Thoracic aorta (tissue), 2 donors: ENCODE results near the gene EFCAB8. TPM values are rescaled to one million over a fixed set of nuclear protein-coding genes. Genes with fewer than 3 reads are reported as not detected.

Source experiments
- ATAC-seq: fragments of 150-250 bp; one replicate; pipeline ENCODE4 v1.8.0; 2017; ENCODE audit warnings: low read depth; ENCODE audit not compliant: insufficient number of reproducible peaks, low FRiP score
- DNase-seq: peaks from one replicate; pipeline ENCODE4 v3.0.0-alpha.2; 2020; ENCODE audit warnings: low spot score
- H3K27ac ChIP-seq, 2 donors: fragments of 200-600 bp; sonication (generic); 1 replicate in 1 of 2; 2 replicates in 1 of 2; pipeline ENCODE4 v1.5.1; 2016; ENCODE audit warnings: mild to moderate bottlenecking in 2 of 2, moderate library complexity in 2 of 2
- H3K27me3 ChIP-seq: fragments of 200-600 bp; sonication (generic); replicated peaks from 2 replicates; pipeline ENCODE4 v1.6.0; 2016; ENCODE audit warnings: mild to moderate bottlenecking; ENCODE audit not compliant: insufficient read depth
- H3K36me3 ChIP-seq: fragments of 200-600 bp; sonication (generic); one replicate; pipeline ENCODE4 v1.5.1; 2016
- H3K4me1 ChIP-seq, 2 donors: fragments of 200-600 bp; sonication (generic); 1 replicate in 1 of 2; 2 replicates in 1 of 2; pipeline versions ENCODE4 v1.5.1 to v1.6.0; 2016; ENCODE audit warnings: low read depth in 2 of 2, mild to moderate bottlenecking in 1 of 2; ENCODE audit not compliant: control insufficient read depth in 1 of 2
- H3K4me3 ChIP-seq: fragments of 200-600 bp; sonication (generic); 2 replicates; pipeline ENCODE4 v1.5.1; 2016; ENCODE audit warnings: mild to moderate bottlenecking
- H3K9me3 ChIP-seq: fragments of 200-600 bp; sonication (generic); 2 replicates; pipeline ENCODE4 v1.5.1; 2016
- CTCF ChIP-seq: fragments of 200-600 bp; sonication (generic); IDR thresholded peaks from one replicate; pipeline ENCODE4 v1.5.1; 2019; ENCODE audit warnings: antibody characterized with exemption
- total RNA-seq, 2 donors: library from RNA; depleted of rRNA; stranded (reverse); fragments of >200 nt; gene quantifications; one replicate each; pipeline versions ENCODE4 v1.1.0 to v1.2.3, GENCODE V29; 2016

Gene EFCAB8
- total RNA-seq, 2 donors from 2014 or later: 1.5 to 2.9 TPM

- Histone ChIP-seq H3K4me1 (no peaks in the 10 kb centered on the region), H3K9me3 (no peaks in the 10 kb centered on the region), H3K27ac (no peak overlapping the region), H3K4me3 (no peak overlapping the region), H3K27me3 (no peaks in the 10 kb centered on the region), H3K36me3 (no peaks in the 10 kb centered on the region)
- no peak for DNase-seq
- no peak for ATAC-seq
- no peak for TF ChIP-seq CTCF
Observed at GRCh38 chr20:32885185-32885584, 26.5 kb downstream of the EFCAB8 start.

DNA sequence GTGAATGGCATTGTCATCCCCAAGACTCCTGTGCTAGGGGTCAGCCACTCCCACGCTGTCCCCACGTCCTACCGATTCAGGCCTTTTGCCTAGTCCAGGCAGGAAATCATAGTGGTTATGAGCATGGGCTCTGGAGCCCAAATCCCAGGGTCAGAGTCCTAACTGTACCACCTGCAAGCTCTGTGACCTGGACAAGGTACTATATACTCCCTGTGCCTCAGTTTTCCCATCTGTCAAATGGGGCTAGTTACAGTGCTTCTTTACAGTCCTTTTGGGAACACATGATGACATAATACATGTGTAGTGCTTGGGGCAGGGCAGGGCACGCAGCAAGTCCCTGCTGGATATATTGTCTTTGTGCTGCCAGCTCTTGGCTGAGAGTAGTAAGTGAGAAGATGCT, 27.2 kb downstream of the EFCAB8 start:
- H3K4me3 ChIP-seq: no peak overlapping the region
- no peak overlapping the region for H3K27ac ChIP-seq
- no peaks in the 10 kb centered on the region for H3K27me3 ChIP-seq
- ATAC-seq: no peak
- no peak for DNase-seq
- no peaks in the 10 kb centered on the region for H3K9me3 ChIP-seq
- no peaks in the 10 kb centered on the region for H3K36me3 ChIP-seq
- no peaks in the 10 kb centered on the region for H3K4me1 ChIP-seq
- TF ChIP-seq CTCF: no peak

- TF ChIP-seq CTCF: no peak
- Histone ChIP-seq H3K27me3 (no peaks in the 10 kb centered on the region), H3K27ac (no peak overlapping the region), H3K9me3 (no peaks in the 10 kb centered on the region), H3K36me3 (no peaks in the 10 kb centered on the region), H3K4me3 (no peak overlapping the region), H3K4me1 (no peaks in the 10 kb centered on the region)
- ATAC-seq: no peak
- DNase-seq: no peak
Observed at GRCh38 chr20:32886652-32887051, 27.9 kb downstream of the EFCAB8 start.

DNA sequence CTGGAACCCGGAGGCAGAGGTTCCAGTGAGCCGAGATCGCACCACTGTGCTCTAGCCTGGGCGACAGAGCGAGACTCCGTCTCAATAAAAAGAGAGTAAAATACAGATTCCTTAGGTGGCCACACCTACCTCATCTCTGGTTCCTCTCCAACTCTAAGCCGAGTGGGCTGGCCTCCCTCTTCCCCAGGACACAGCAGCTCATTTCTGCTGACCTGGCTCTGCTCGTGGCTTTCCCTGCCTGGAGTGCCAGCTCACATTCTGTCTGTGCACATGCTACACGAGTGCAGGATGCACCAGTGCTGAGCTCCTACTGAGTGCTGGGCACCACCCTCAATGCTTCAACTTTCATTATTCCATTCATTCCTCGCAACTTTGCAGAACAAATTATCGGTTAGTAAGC, 28.8 kb downstream of the EFCAB8 start:
- TF ChIP-seq CTCF: no peak
- no peak for ATAC-seq
- H3K36me3 ChIP-seq: no peaks in the 10 kb centered on the region
- H3K9me3 ChIP-seq: no peaks in the 10 kb centered on the region
- H3K27me3 ChIP-seq: no peaks in the 10 kb centered on the region
- no peak overlapping the region for H3K4me3 ChIP-seq
- H3K4me1 ChIP-seq: no peaks in the 10 kb centered on the region
- no peak for DNase-seq
- H3K27ac ChIP-seq: no peak overlapping the region

DNA sequence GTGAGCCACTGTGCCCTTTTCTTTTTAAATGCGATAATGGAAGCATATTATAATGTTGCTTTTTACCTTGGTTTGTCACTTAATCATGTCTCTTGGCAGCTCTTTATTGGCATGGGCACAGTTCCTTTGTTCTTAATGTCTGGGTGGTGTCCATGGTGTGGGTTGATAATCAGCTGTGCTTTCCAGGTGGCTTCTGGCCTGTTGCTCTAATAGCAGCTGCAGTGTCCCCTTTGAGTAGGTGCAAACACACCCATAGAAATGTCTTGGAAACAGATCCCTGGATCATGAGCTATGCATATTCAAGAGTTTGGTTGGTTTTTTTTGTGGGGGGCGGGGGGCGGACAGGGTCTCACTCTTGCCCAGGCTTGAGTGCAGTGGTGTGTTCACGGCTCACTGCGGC, 29.9 kb downstream of the EFCAB8 start:
- Histone ChIP-seq H3K4me3 (no peak overlapping the region), H3K9me3 (no peaks in the 10 kb centered on the region), H3K27me3 (no peaks in the 10 kb centered on the region), H3K27ac (no peak overlapping the region), H3K4me1 (no peaks in the 10 kb centered on the region), H3K36me3 (no peaks in the 10 kb centered on the region)
- TF ChIP-seq CTCF: no peak
- no peak for ATAC-seq
- DNase-seq: no peak
